Stimulated activated CD4-positive, alpha-beta T cell treated with anti-CD3 and anti-CD28 coated beads, Interleukin-1b, Interleukin-23, amount 100 ng/mL, for 1 hour (primary cell): ENCODE data around the gene LY6G6C.

Experiments used
- DNase-seq, 2 donors: peaks; one replicate each; pipeline ENCODE4 v3.0.0-alpha.2; 2020; ENCODE audit warnings: low read depth in 2 of 2

Gene LY6G6C

GRCh38 chr6:31706599-31706998 lies 14.9 kb downstream of the LY6G6C start, which contains the start of gene LY6G6F:
Gene LY6G6F (plus strand): TSS chr6:31706866. CDS start chr6:31706907, 41 bp downstream.
- no peak for DNase-seq

GRCh38 chr6:31705931-31706330 lies 15.6 kb downstream of the LY6G6C start:
- DNase-seq, result no peak

GRCh38 chr6:31702819-31703716 lies 18.5 kb downstream of the LY6G6C start, which contains the start of gene ABHD16A:
Gene ABHD16A (minus strand): TSS chr6:31703324. CDS start chr6:31703281, 43 bp downstream.
- peak; percentile 91 to 92 for DNase-seq

GRCh38 chr6:31702405-31702818 lies 19.1 kb downstream of the LY6G6C start:
- DNase-seq, result no peak

- no peak for DNase-seq
Measured at GRCh38 chr6:31701666-31702404, 19.7 kb downstream of the LY6G6C start.

- no peak for DNase-seq
Measured at GRCh38 chr6:31700740-31701401, 20.7 kb downstream of the LY6G6C start.

GRCh38 chr6:31697555-31697954 lies 24.0 kb downstream of the LY6G6C start:
- DNase-seq, result no peak

- no peak for DNase-seq
Measured at GRCh38 chr6:31693535-31693934, 28.0 kb downstream of the LY6G6C start.

- no peak for DNase-seq
Measured at GRCh38 chr6:31692886-31693285, 28.7 kb downstream of the LY6G6C start.

- no peak for DNase-seq
Measured at GRCh38 chr6:31692353-31692752, 29.2 kb downstream of the LY6G6C start.

GRCh38 chr6:31691564-31692108 lies 29.9 kb downstream of the LY6G6C start:
- no peak for DNase-seq

- no peak for DNase-seq
Measured at GRCh38 chr6:31691078-31691463, 30.5 kb downstream of the LY6G6C start.

GRCh38 chr6:31690231-31691077 lies 31.1 kb downstream of the LY6G6C start:
- no peak for DNase-seq

GRCh38 chr6:31689249-31690110 lies 32.1 kb downstream of the LY6G6C start:
- no peak for DNase-seq

- DNase-seq, result no peak
Measured at GRCh38 chr6:31687860-31688693, 33.5 kb downstream of the LY6G6C start.

GRCh38 chr6:31687321-31687720 lies 34.2 kb downstream of the LY6G6C start:
- no peak for DNase-seq

- DNase-seq, result no peak
Measured at GRCh38 chr6:31686483-31686882, 35.1 kb downstream of the LY6G6C start.

GRCh38 chr6:31683591-31683990 lies 38.0 kb downstream of the LY6G6C start:
- no peak for DNase-seq

GRCh38 chr6:31681135-31681671 lies 40.3 kb downstream of the LY6G6C start:
- no peak for DNase-seq
